Fibroblast of skin of right quadriceps (primary cell): ENCODE measurements around the gene AHCY.
A peak's percentile ranks its signal among the peaks of the same experiment; 100 is the strongest.
"Not testable (repeated sequence)": the region's sequence is repeated elsewhere in the genome, so short reads cannot be mapped to it uniquely, and the experiment has no call there.

Experiments
- DNase-seq: peaks from one replicate; pipeline ENCODE4 v3.0.0-alpha.2; 2013

AHCY gene

GRCh38 chr20:34302723-34303533 lies at the start of gene AHCY:
Gene AHCY (minus strand): TSS chr20:34303355. CDS start chr20:34303270, 85 bp downstream.
- peak; percentile 96 for DNase-seq

GRCh38 chr20:34350095-34350494 lies 46.9 kb upstream of the AHCY start:
- no peak for DNase-seq

- DNase-seq, result no peak
Observed at GRCh38 chr20:34347571-34347970, 44.4 kb upstream of the AHCY start.

- DNase-seq, result not testable (repeated sequence)
Observed at GRCh38 chr20:34346533-34346865, 43.3 kb upstream of the AHCY start.

GRCh38 chr20:34345839-34346532 lies 42.8 kb upstream of the AHCY start:
- not testable (repeated sequence) for DNase-seq

GRCh38 chr20:34345402-34345736 lies 42.2 kb upstream of the AHCY start:
- no peak for DNase-seq

GRCh38 chr20:34344238-34344637 lies 41.1 kb upstream of the AHCY start:
- DNase-seq, result no peak

- no peak for DNase-seq
Observed at GRCh38 chr20:34343458-34344211, 40.5 kb upstream of the AHCY start.

GRCh38 chr20:34341199-34341598 lies 38.0 kb upstream of the AHCY start:
- DNase-seq, result not testable (repeated sequence)

GRCh38 chr20:34340726-34341125 lies 37.6 kb upstream of the AHCY start:
- not testable (repeated sequence) for DNase-seq

GRCh38 chr20:34337982-34338726 lies 35.0 kb upstream of the AHCY start:
- DNase-seq, result no peak

- no peak for DNase-seq
Observed at GRCh38 chr20:34337544-34337943, 34.4 kb upstream of the AHCY start.

- DNase-seq, result no peak
Observed at GRCh38 chr20:34334654-34335407, 31.7 kb upstream of the AHCY start.

GRCh38 chr20:34333786-34334185 lies 30.6 kb upstream of the AHCY start:
- no peak for DNase-seq

- DNase-seq, result no peak
Observed at GRCh38 chr20:34332262-34332920, 29.2 kb upstream of the AHCY start.

- DNase-seq, result no peak
Observed at GRCh38 chr20:34331838-34332237, 28.7 kb upstream of the AHCY start.

GRCh38 chr20:34330861-34331544 lies 27.8 kb upstream of the AHCY start:
- DNase-seq, result not testable (repeated sequence)

- DNase-seq, result peak; percentile 42
Observed at GRCh38 chr20:34328928-34329677, 25.9 kb upstream of the AHCY start.

GRCh38 chr20:34328207-34328606 lies 25.1 kb upstream of the AHCY start:
- not testable (repeated sequence) for DNase-seq

- DNase-seq, result no peak
Observed at GRCh38 chr20:34324541-34324940, 21.4 kb upstream of the AHCY start.
